22Rv1 (cell line): Measurements from ENCODE around the gene TOR4A.

Experiments
- H3K27ac ChIP-seq: fragments of 450-650 bp; 2 replicates; pipeline ENCODE4 v1.5.1; 2017
- ZFX ChIP-seq: fragments of 450-650 bp; IDR thresholded peaks from 2 replicates; pipeline ENCODE4 v1.6.1; 2017; ENCODE audit warnings: antibody characterized with exemption, borderline replicate concordance
- TF ChIP-seq, protein P1 (sequence below): fragments of 450-650 bp; IDR thresholded peaks from 2 replicates; pipeline ENCODE4 v1.5.1; 2017; ENCODE audit warnings: mild to moderate bottlenecking

The TOR4A gene

GRCh38 chr9:137311986-137312851, 34.7 kb downstream of the TOR4A start:
- peak overlapping the region; percentile 69 for H3K27ac ChIP-seq
- TF ChIP-seq, protein P1, sequence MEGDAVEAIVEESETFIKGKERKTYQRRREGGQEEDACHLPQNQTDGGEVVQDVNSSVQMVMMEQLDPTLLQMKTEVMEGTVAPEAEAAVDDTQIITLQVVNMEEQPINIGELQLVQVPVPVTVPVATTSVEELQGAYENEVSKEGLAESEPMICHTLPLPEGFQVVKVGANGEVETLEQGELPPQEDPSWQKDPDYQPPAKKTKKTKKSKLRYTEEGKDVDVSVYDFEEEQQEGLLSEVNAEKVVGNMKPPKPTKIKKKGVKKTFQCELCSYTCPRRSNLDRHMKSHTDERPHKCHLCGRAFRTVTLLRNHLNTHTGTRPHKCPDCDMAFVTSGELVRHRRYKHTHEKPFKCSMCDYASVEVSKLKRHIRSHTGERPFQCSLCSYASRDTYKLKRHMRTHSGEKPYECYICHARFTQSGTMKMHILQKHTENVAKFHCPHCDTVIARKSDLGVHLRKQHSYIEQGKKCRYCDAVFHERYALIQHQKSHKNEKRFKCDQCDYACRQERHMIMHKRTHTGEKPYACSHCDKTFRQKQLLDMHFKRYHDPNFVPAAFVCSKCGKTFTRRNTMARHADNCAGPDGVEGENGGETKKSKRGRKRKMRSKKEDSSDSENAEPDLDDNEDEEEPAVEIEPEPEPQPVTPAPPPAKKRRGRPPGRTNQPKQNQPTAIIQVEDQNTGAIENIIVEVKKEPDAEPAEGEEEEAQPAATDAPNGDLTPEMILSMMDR, result no peak
- no peak for TF ChIP-seq ZFX

- H3K27ac ChIP-seq, result 0 out of 2 replicates have a peak overlapping the region, but pooled peaks have one; percentile 25
- TF ChIP-seq ZFX, result no peak
- TF ChIP-seq, protein P1, result no peak
Measured at GRCh38 chr9:137312852-137313325, 35.4 kb downstream of the TOR4A start.

GRCh38 chr9:137313326-137313936, 35.9 kb downstream of the TOR4A start:
- H3K27ac ChIP-seq, result peak overlapping the region; percentile 25; the same call in 1 of the 2 replicates
- TF ChIP-seq, protein P1, result no peak
- no peak for TF ChIP-seq ZFX

DNA sequence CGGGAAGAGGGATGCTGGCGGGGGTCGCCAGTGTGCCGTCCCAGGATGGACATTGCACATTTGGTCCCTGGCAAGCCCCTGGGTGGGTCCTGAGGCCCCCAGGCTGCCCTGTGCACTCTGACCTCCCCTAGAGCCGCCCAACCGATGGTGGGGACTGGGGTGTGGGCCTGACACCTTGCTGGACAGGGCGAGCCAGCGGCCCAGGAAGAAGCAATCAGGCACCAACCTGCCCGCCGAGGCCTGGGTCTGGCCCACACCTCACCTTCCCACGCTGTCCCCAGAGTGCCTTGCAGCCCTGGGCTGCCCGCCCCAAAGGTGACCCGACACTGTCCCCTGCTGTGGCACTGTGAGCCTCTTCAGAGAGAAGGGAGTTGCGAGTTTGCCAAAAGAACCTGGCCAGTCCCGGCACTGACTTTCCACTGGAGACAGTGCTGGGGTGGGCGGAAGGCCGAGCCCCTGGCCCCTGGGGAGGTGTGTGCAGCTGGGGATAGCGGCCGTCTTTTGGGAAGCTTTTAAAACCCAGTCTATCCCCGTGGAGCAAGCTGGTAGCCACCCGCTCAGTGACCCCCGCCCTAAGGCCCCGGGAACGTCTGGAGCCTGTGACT, 36.5 kb downstream of the TOR4A start:
- TF ChIP-seq, protein P1, result no peak
- no peak for TF ChIP-seq ZFX
- H3K27ac ChIP-seq, result peak overlapping the region; percentile 25; the same call in 1 of the 2 replicates

- TF ChIP-seq, protein P1, result no peak
- no peak for TF ChIP-seq ZFX
- peak overlapping the region; percentile 81 for H3K27ac ChIP-seq
Measured at GRCh38 chr9:137314561-137315560, 37.3 kb downstream of the TOR4A start.

GRCh38 chr9:137315581-137316011, 38.1 kb downstream of the TOR4A start:
- no peak for TF ChIP-seq ZFX
- TF ChIP-seq, protein P1, result no peak
- peak overlapping the region; percentile 81 for H3K27ac ChIP-seq
